GM12891 (cell line): ENCODE measurements around the gene PIP4K2A.

Experiments
- POLR2A ChIP-seq: IDR thresholded peaks from 2 replicates; pipeline ENCODE4 v1.6.1; 2011; ENCODE audit warnings: low read depth, low read length, control low read depth
- POLR2AphosphoS5 ChIP-seq: IDR thresholded peaks from 2 replicates; pipeline ENCODE4 v1.6.1; 2011; ENCODE audit warnings: low read depth, low read length, control low read depth
- POU2F2 ChIP-seq: IDR thresholded peaks from 2 replicates; pipeline ENCODE4 v1.6.1; 2011; ENCODE audit warnings: low read depth, mild to moderate bottlenecking, control low read depth, low read length, moderate library complexity
- SPI1 ChIP-seq: IDR thresholded peaks from 2 replicates; pipeline ENCODE4 v1.6.1; 2011; ENCODE audit warnings: low read depth, low read length, control low read depth
- TAF1 ChIP-seq: IDR thresholded peaks from 2 replicates; pipeline ENCODE4 v1.6.1; 2011; ENCODE audit warnings: low read depth, low read length, control low read depth

- TF ChIP-seq POLR2A (no peak), POLR2AphosphoS5 (no peak), TAF1 (no peak), SPI1 (no peak), POU2F2 (no peak)
These were observed 412 bp downstream of the PIP4K2A start for GRCh38 chr10:22713853-22714478.
